Endothelial cell of umbilical vein (primary cell): ENCODE results near the gene HTT. TPM values are rescaled to one million over a fixed set of nuclear protein-coding genes. Genes with fewer than 3 reads are reported as not detected.

Experiments used
- BruUV-seq: library from RNA; stranded (reverse); fragments of 400-500 nt; replicated peaks from 2 replicates; lab custom pipeline; 2021; lab: Mats Ljungman, UMichigan
- CTCF ChIA-PET: fragments of 300-600, 350-600 bp; sonication (Branson Sonifier 250); formaldehyde crosslinking; loops from one replicate; lab custom pipeline; 2021; ENCODE audit warnings: antibody characterized with exemption, inconsistent platforms; lab: Charles Lee
- POLR2A ChIA-PET: fragments of 300-600, 350-600 bp; sonication (Branson Sonifier 250); formaldehyde crosslinking; loops from one replicate; lab custom pipeline; 2021; ENCODE audit warnings: antibody characterized with exemption, inconsistent platforms; lab: Charles Lee
- DNase-seq: peaks from one replicate; pipeline ENCODE4 v3.0.0-alpha.2; 2011; ENCODE audit warnings: low read depth, low spot score
- FAIRE-seq: peaks from 2 replicates; lab custom pipeline; 2011; peaks lifted over from hg19 to GRCh38; lab: Jason Lieb, UNC
- H2AFZ ChIP-seq: 2 replicates; pipeline ENCODE4 v1.6.0; 2012; ENCODE audit warnings: low read depth, low read length, control low read depth, inconsistent platforms
- H3K27ac ChIP-seq: 2 replicates; pipeline ENCODE4 v1.5.1; 2011; ENCODE audit warnings: low read depth, mild to moderate bottlenecking, control low read depth, low read length, moderate library complexity; ENCODE audit not compliant: insufficient read depth
- H3K27me3 ChIP-seq, 2 experiments: 2 replicates each; pipeline versions ENCODE4 v1.6.0 to v1.6.1; 2011; ENCODE audit warnings: low read length in 2 of 2, mixed read lengths in 1 of 2; ENCODE audit not compliant: control insufficient read depth in 2 of 2, insufficient read depth in 2 of 2
- H3K36me3 ChIP-seq, 2 experiments: 2 replicates in 1 of 2; 3 replicates in 1 of 2; pipeline ENCODE4 v1.5.1; 2011; ENCODE audit warnings: low read length in 2 of 2, mild to moderate bottlenecking in 1 of 2, moderate library complexity in 1 of 2; ENCODE audit not compliant: control insufficient read depth in 2 of 2, insufficient read depth in 2 of 2; ENCODE audit errors: extremely low read depth in 1 of 2
- H3K4me1 ChIP-seq: 3 replicates; pipeline ENCODE4 v1.5.1; 2011; ENCODE audit warnings: mild to moderate bottlenecking, low read length; ENCODE audit not compliant: control insufficient read depth, insufficient read depth; ENCODE audit errors: extremely low read depth
- H3K4me2 ChIP-seq: 2 replicates; pipeline ENCODE4 v1.6.1; 2011; ENCODE audit warnings: low read length, control low read depth, mixed read lengths; ENCODE audit not compliant: insufficient read depth
- H3K4me3 ChIP-seq, 3 experiments: fragments of 200-600 bp in 1 of 3; sonication (generic), shearing (Covaris generic) in 1 of 3; replicated peaks in 1 of 3; 2 replicates each; pipeline ENCODE4 v1.5.1; 2011 to 2016; ENCODE audit warnings: control low read depth in 3 of 3, low read length in 3 of 3, mild to moderate bottlenecking in 2 of 3, inconsistent platforms in 1 of 3, low read depth in 1 of 3, moderate library complexity in 1 of 3; ENCODE audit not compliant: insufficient read depth in 1 of 3
- H3K79me2 ChIP-seq: 2 replicates; pipeline ENCODE4 v1.6.0; 2012; ENCODE audit warnings: low read length, inconsistent platforms; ENCODE audit not compliant: control insufficient read depth, insufficient read depth
- H3K9ac ChIP-seq: replicated peaks from 2 replicates; pipeline ENCODE3; 2011; ENCODE audit warnings: low read length, control low read depth; ENCODE audit not compliant: insufficient read depth; ENCODE audit errors: extremely low read depth
- H3K9me1 ChIP-seq: replicated peaks from 3 replicates; pipeline ENCODE4 v1.6.0; 2011; ENCODE audit warnings: mild to moderate bottlenecking, low read length; ENCODE audit not compliant: control insufficient read depth, insufficient read depth; ENCODE audit errors: extremely low read depth
- H3K9me3 ChIP-seq: replicated peaks from 2 replicates; pipeline ENCODE4 v1.5.1; 2012; ENCODE audit warnings: low read length, inconsistent platforms; ENCODE audit not compliant: control insufficient read depth, insufficient read depth
- H4K20me1 ChIP-seq: replicated peaks from 2 replicates; pipeline ENCODE3; 2011; ENCODE audit warnings: mild to moderate bottlenecking, low read length; ENCODE audit not compliant: control insufficient read depth, insufficient read depth; ENCODE audit errors: extremely low read depth
- CTCF ChIP-seq, 2 donors: IDR thresholded peaks; 1 replicate in 1 of 2; 2 replicates in 1 of 2; pipeline ENCODE4 v1.5.1; 2011; ENCODE audit warnings: low read length in 2 of 2, mild to moderate bottlenecking in 2 of 2, moderate library complexity in 2 of 2, control low read depth in 1 of 2, inconsistent platforms in 1 of 2, low read depth in 1 of 2; ENCODE audit not compliant: insufficient read depth in 1 of 2; ENCODE audit errors: extremely low read depth in 1 of 2
- EZH2 ChIP-seq: IDR thresholded peaks from 2 replicates; pipeline ENCODE4 v1.6.1; 2012; ENCODE audit warnings: borderline replicate concordance, low read depth, mild to moderate bottlenecking, moderate library complexity, low read length, inconsistent platforms; ENCODE audit not compliant: severe bottlenecking
- FOS ChIP-seq: IDR thresholded peaks from 2 replicates; pipeline ENCODE4 v1.6.1; 2011; ENCODE audit warnings: mild to moderate bottlenecking, low read length, moderate library complexity, borderline replicate concordance; ENCODE audit not compliant: insufficient read depth
- GATA2 ChIP-seq: IDR thresholded peaks from 2 replicates; pipeline ENCODE4 v1.7.0; 2011; ENCODE audit warnings: low read depth, mild to moderate bottlenecking, moderate library complexity, mixed read lengths, low read length; ENCODE audit not compliant: insufficient read length, insufficient read depth
- JUN ChIP-seq: IDR thresholded peaks from 2 replicates; pipeline ENCODE4 v1.6.1; 2011; ENCODE audit warnings: borderline replicate concordance, low read depth; ENCODE audit not compliant: insufficient read length, insufficient read depth
- MAX ChIP-seq: IDR thresholded peaks from 2 replicates; pipeline ENCODE4 v1.6.1; 2011; ENCODE audit not compliant: insufficient read depth, insufficient read length
- MYC ChIP-seq: IDR thresholded peaks from one replicate; pipeline ENCODE4 v1.6.1; 2011; ENCODE audit warnings: mild to moderate bottlenecking, low read depth, low read length
- POLR2A ChIP-seq: IDR thresholded peaks from 2 replicates; pipeline ENCODE4 v1.6.1; 2012; ENCODE audit warnings: low read depth, mild to moderate bottlenecking, control low read depth, low read length
- POLR2AphosphoS5 ChIP-seq: IDR thresholded peaks from 2 replicates; pipeline ENCODE4 v1.6.1; 2012; ENCODE audit warnings: low read depth, mild to moderate bottlenecking, control low read depth, low read length, moderate library complexity; ENCODE audit not compliant: insufficient read depth
- dilution Hi-C: fragments of 300-500 bp; cut with MboI; formaldehyde crosslinking; loops from one replicate; pipeline ENCODE4 v1.15.0; 2019; ENCODE audit warnings: low sequenced_read_pairs; ENCODE audit not compliant: extremely low pct_ligation_motif_present
- intact Hi-C: fragments of 100-400 bp; cut with micrococcal nuclease; formaldehyde crosslinking; loops from one replicate; pipeline ENCODE4 v1.10.0; 2022
- polyA plus RNA-seq, 4 experiments: library from polyadenylated mRNA; depleted of rRNA in 3 of 4; stranded (reverse) in 3 of 4; unstranded in 1 of 4; fragments of >200 nt; gene quantifications; 2 replicates each; pipeline versions ENCODE4 v1.2.1 to v1.2.3, GENCODE V29; 2011 to 2012; ENCODE audit warnings: missing spikeins in 1 of 4
- total RNA-seq: library from RNA; stranded (reverse); gene quantifications from 2 replicates; pipeline ENCODE4 v1.2.3, GENCODE V29; 2021

The HTT gene
- total and polyA plus RNA-seq, 2 donors (not counting 3 experiments of a cell fraction or from before 2014, with no cell fraction given), result 15.7 to 61.2 TPM

GRCh38 chr4:3252831-3253641, 178.6 kb downstream of the HTT start:
- DNase-seq (no peak), FAIRE-seq (no peak)
- no TSS peak for BruUV-seq
- no peaks in the 10 kb centered on the region for H4K20me1 ChIP-seq
- no peaks in the 10 kb centered on the region for H3K9me1 ChIP-seq
- H3K36me3 ChIP-seq, result no peaks in the 10 kb centered on the region
- no peak overlapping the region for H3K4me3 ChIP-seq
- POLR2A ChIA-PET, result no interaction called here
- H3K4me1 ChIP-seq, result no peaks in the 10 kb centered on the region
- CTCF ChIA-PET, result interaction anchor here (1.0 kb wide), 1 partner anchor 228 kb away, joined by 3 read pairs; no protein-coding TSS in a partner anchor
- no peak overlapping the region for H3K4me2 ChIP-seq
- H3K27me3 ChIP-seq, result no peaks in the 10 kb centered on the region
- intact Hi-C loops, result no loop called here
- H3K9ac ChIP-seq, result no peak overlapping the region
- dilution Hi-C loops, result no loop called here
- no peak overlapping the region for H2AFZ ChIP-seq
- H3K27ac ChIP-seq, result no peak overlapping the region
- TF ChIP-seq POLR2A (no peak), JUN (no peak), POLR2AphosphoS5 (no peak), MYC (no peak), MAX (no peak), GATA2 (no peak), CTCF (IDR thresholded peaks at IDR 0.05; ENCODE audit: extremely low read depth in 1 of 2, insufficient read depth in 1 of 2, low read depth in 1 of 2, low read length in 2 of 2) (no peak), EZH2 (no peak), FOS (no peak)
- no peaks in the 10 kb centered on the region for H3K79me2 ChIP-seq
- H3K9me3 ChIP-seq, result no peaks in the 10 kb centered on the region
